A549 (cell line): Measurements from ENCODE around the gene SMCO2. TPM values are rescaled to one million over a fixed set of nuclear protein-coding genes. Genes with fewer than 3 reads are reported as not detected.

Source experiments
- ATAC-seq, 2 experiments: fragments of 200-7000 bp in 1 of 2; fragments of >200 bp in 1 of 2; cut with Nextera tagmentation in 1 of 2; cut with Tn5 transposase in 1 of 2; 3 replicates each; pipeline versions ENCODE4 v1.8.0 to v1.9.1; 2018 to 2020; ENCODE audit warnings: mild to moderate bottlenecking in 1 of 2, moderate library complexity in 1 of 2
- CTCF ChIA-PET: fragments of 300-600 bp; sonication (Branson Sonifier 250); formaldehyde crosslinking; extraction: SDS; loops from one replicate; lab custom pipeline; 2021; ENCODE audit warnings: antibody characterized with exemption, inconsistent platforms; lab: Yijun Ruan, JAX
- POLR2A ChIA-PET: fragments of 350-600 bp; formaldehyde crosslinking; extraction: SDS; loops from one replicate; lab custom pipeline; 2021; ENCODE audit warnings: antibody characterized with exemption, inconsistent platforms; lab: Yijun Ruan, JAX
- DNase-seq, 2 experiments: peaks; one replicate each; pipeline versions ENCODE4 v3.0.0 to v3.0.0-alpha.2; 2011 to 2016; ENCODE audit warnings: low read depth in 1 of 2, low spot score in 1 of 2
- FAIRE-seq: peaks from 2 replicates; lab custom pipeline; 2011; peaks lifted over from hg19 to GRCh38; lab: Jason Lieb, UNC
- H3K27ac ChIP-seq, 2 experiments: fragments of >200 bp; sonication (Bioruptor Twin); formaldehyde crosslinking; 3 replicates each; pipeline ENCODE4 v1.5.1; 2016 to 2017
- H3K4me1 ChIP-seq: fragments of >200 bp; sonication (Bioruptor Twin); formaldehyde crosslinking; 3 replicates; pipeline ENCODE4 v1.6.1; 2016
- H3K4me2 ChIP-seq: fragments of >200 bp; sonication (Bioruptor Twin); formaldehyde crosslinking; 3 replicates; pipeline ENCODE4 v1.6.1; 2016
- H3K4me3 ChIP-seq: fragments of >200 bp; sonication (Bioruptor Twin); formaldehyde crosslinking; 3 replicates; pipeline ENCODE4 v1.5.1; 2016
- H3K9me3 ChIP-seq: fragments of >200 bp; sonication (Bioruptor Twin); formaldehyde crosslinking; 3 replicates; pipeline ENCODE4 v1.6.1; 2016
- CEBPB ChIP-seq, 2 experiments: fragments of >200 bp in 1 of 2; sonication (Bioruptor Twin) in 1 of 2; formaldehyde crosslinking in 1 of 2; IDR thresholded peaks; 2 replicates each; pipeline ENCODE4 v1.6.1; 2012 to 2016
- CHD2 ChIP-seq: fragments of 150-350 bp; IDR thresholded peaks from 2 replicates; pipeline ENCODE4 v1.6.1; 2014; ENCODE audit warnings: low read length; ENCODE audit not compliant: partially characterized antibody
- EHF ChIP-seq: fragments of 250-450 bp; sonication (Bioruptor Pico); IDR thresholded peaks from 2 replicates; pipeline ENCODE4 v1.5.0; 2020; ENCODE audit warnings: mild to moderate bottlenecking
- HOXB13 ChIP-seq: fragments of 250-450 bp; sonication (Bioruptor Pico); IDR thresholded peaks from 2 replicates; pipeline ENCODE4 v1.5.0; 2020; ENCODE audit warnings: low read depth, mild to moderate bottlenecking, moderate library complexity
- JUNB ChIP-seq: fragments of >200 bp; sonication (Bioruptor Twin); formaldehyde crosslinking; IDR thresholded peaks from 2 replicates; pipeline ENCODE4 v1.6.1; 2016
- MAFK ChIP-seq: fragments of 450-650 bp; IDR thresholded peaks from 2 replicates; pipeline ENCODE4 v1.6.1; 2014; ENCODE audit not compliant: partially characterized antibody
- MAZ ChIP-seq: fragments of 150-350 bp; IDR thresholded peaks from 2 replicates; pipeline ENCODE4 v1.6.1; 2014; ENCODE audit warnings: antibody characterized with exemption, low read depth, low read length, borderline replicate concordance
- NR3C1 ChIP-seq: fragments of >200 bp; sonication (Bioruptor Twin); formaldehyde crosslinking; IDR thresholded peaks from 3 replicates; pipeline ENCODE4 v1.6.1; 2017
- PHF8 ChIP-seq: fragments of 200-600 bp; sonication (generic); IDR thresholded peaks from 2 replicates; pipeline ENCODE4 v1.6.1; 2016; ENCODE audit warnings: low read depth, mild to moderate bottlenecking, antibody characterized with exemption, moderate library complexity, borderline replicate concordance
- POLR2A ChIP-seq: IDR thresholded peaks from 2 replicates; pipeline ENCODE4 v1.6.1; 2012; ENCODE audit warnings: mild to moderate bottlenecking, low read length
- RCOR1 ChIP-seq: fragments of 150-350 bp; IDR thresholded peaks from 2 replicates; pipeline ENCODE4 v1.6.1; 2014; ENCODE audit warnings: antibody characterized with exemption, low read length, low read depth
- RNF2 ChIP-seq: fragments of 200-600 bp; sonication (generic); IDR thresholded peaks from 2 replicates; pipeline ENCODE4 v1.6.1; 2016; ENCODE audit warnings: low read depth, mild to moderate bottlenecking, antibody characterized with exemption, moderate library complexity, borderline replicate concordance
- USF2 ChIP-seq: fragments of 450-650 bp; IDR thresholded peaks from 2 replicates; pipeline ENCODE4 v1.6.1; 2014; ENCODE audit warnings: antibody characterized with exemption
- WGBS: methylation state at CpG from one replicate; pipeline ENCODE4 v1.1.6; 2017; ENCODE audit errors: missing lambda C conversion rate; 5-methylcytosine and 5-hydroxymethylcytosine counted together
- polyA plus RNA-seq, 4 experiments: library from polyadenylated mRNA; depleted of rRNA in 3 of 4; stranded (reverse); fragments of >200 nt; fragmentation: RNase III in 1 of 4; extraction: RNeasy Plus Mini Kit Qiagen cat#74134 plus additional on column Dnase treatment in 1 of 4; gene quantifications; 2 replicates in 3 of 4; 3 replicates in 1 of 4; pipeline ENCODE4 v1.2.3, GENCODE V29; 2011 to 2017
- TF ChIP-seq, protein P1 (sequence below): fragments of 200-600 bp; sonication (generic); IDR thresholded peaks from 2 replicates; pipeline ENCODE4 v1.6.1; 2016; ENCODE audit warnings: antibody characterized with exemption, mild to moderate bottlenecking, moderate library complexity
- TF ChIP-seq, protein P2 (sequence below): IDR thresholded peaks from 2 replicates; pipeline ENCODE4 v1.6.1; 2012
- TF ChIP-seq, protein P3 (sequence below): fragments of >200 bp; sonication (Bioruptor Twin); formaldehyde crosslinking; IDR thresholded peaks from 3 replicates; pipeline ENCODE4 v1.5.1; 2016
- TF ChIP-seq, protein P4 (sequence below): IDR thresholded peaks from 2 replicates; pipeline ENCODE4 v1.6.1; 2012; ENCODE audit warnings: low read depth, borderline replicate concordance
- TF ChIP-seq, protein P5 (sequence below): fragments of 150-350 bp; IDR thresholded peaks from 2 replicates; pipeline ENCODE4 v1.6.1; 2014; ENCODE audit warnings: low read depth, mild to moderate bottlenecking, low read length

Gene SMCO2
- polyA plus RNA-seq, 2 of the 4 experiments (the other 2 are of a cell fraction), result 0.14 to 0.28 TPM

DNA sequence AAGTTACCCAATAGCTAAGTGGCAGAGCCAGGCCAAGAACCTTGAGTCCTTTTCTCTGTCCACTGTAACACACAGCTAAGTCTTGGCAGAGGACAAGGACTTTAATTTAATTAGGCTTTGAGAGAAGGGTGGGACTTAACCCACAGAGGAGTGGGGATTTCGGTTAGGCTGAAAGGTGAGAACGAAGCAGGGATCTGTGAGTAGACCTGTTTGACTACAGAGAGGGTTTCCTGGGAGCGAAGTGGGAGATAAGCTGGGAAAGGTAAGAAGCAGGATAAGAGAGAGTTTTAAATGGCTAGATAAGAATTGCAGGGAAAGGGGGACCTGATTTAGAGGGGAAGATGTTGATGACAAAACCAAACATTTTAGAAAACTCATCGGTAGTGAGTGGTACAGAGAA, 75.4 kb downstream of the SMCO2 start:
- Histone ChIP-seq H3K9me3 (no peaks in the 10 kb centered on the region), H3K27ac (no peak overlapping the region), H3K4me2 (no peak overlapping the region), H3K4me1 (peaks cover 21% of the 10 kb centered on the region), H3K4me3 (no peak overlapping the region)
- POLR2A ChIA-PET, result no interaction called here
- ATAC-seq (no peak), FAIRE-seq (no peak), DNase-seq (no peak)
- TF ChIP-seq NR3C1 (no peak), POLR2A (no peak), CHD2 (no peak), EHF (CRISPR knock-in tag) (no peak), PHF8 (no peak), JUNB (no peak), MAZ (no peak), CEBPB (IDR thresholded peaks at IDR 0.05) (no peak), RNF2 (no peak), RCOR1 (no peak), USF2 (no peak), MAFK (no peak)
- TF ChIP-seq, protein P1, sequence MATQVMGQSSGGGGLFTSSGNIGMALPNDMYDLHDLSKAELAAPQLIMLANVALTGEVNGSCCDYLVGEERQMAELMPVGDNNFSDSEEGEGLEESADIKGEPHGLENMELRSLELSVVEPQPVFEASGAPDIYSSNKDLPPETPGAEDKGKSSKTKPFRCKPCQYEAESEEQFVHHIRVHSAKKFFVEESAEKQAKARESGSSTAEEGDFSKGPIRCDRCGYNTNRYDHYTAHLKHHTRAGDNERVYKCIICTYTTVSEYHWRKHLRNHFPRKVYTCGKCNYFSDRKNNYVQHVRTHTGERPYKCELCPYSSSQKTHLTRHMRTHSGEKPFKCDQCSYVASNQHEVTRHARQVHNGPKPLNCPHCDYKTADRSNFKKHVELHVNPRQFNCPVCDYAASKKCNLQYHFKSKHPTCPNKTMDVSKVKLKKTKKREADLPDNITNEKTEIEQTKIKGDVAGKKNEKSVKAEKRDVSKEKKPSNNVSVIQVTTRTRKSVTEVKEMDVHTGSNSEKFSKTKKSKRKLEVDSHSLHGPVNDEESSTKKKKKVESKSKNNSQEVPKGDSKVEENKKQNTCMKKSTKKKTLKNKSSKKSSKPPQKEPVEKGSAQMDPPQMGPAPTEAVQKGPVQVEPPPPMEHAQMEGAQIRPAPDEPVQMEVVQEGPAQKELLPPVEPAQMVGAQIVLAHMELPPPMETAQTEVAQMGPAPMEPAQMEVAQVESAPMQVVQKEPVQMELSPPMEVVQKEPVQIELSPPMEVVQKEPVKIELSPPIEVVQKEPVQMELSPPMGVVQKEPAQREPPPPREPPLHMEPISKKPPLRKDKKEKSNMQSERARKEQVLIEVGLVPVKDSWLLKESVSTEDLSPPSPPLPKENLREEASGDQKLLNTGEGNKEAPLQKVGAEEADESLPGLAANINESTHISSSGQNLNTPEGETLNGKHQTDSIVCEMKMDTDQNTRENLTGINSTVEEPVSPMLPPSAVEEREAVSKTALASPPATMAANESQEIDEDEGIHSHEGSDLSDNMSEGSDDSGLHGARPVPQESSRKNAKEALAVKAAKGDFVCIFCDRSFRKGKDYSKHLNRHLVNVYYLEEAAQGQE, result no peak
- TF ChIP-seq, protein P2, sequence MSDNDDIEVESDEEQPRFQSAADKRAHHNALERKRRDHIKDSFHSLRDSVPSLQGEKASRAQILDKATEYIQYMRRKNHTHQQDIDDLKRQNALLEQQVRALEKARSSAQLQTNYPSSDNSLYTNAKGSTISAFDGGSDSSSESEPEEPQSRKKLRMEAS, result no peak
- TF ChIP-seq, protein P3, sequence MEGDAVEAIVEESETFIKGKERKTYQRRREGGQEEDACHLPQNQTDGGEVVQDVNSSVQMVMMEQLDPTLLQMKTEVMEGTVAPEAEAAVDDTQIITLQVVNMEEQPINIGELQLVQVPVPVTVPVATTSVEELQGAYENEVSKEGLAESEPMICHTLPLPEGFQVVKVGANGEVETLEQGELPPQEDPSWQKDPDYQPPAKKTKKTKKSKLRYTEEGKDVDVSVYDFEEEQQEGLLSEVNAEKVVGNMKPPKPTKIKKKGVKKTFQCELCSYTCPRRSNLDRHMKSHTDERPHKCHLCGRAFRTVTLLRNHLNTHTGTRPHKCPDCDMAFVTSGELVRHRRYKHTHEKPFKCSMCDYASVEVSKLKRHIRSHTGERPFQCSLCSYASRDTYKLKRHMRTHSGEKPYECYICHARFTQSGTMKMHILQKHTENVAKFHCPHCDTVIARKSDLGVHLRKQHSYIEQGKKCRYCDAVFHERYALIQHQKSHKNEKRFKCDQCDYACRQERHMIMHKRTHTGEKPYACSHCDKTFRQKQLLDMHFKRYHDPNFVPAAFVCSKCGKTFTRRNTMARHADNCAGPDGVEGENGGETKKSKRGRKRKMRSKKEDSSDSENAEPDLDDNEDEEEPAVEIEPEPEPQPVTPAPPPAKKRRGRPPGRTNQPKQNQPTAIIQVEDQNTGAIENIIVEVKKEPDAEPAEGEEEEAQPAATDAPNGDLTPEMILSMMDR, result no peak
- TF ChIP-seq, protein P4, sequence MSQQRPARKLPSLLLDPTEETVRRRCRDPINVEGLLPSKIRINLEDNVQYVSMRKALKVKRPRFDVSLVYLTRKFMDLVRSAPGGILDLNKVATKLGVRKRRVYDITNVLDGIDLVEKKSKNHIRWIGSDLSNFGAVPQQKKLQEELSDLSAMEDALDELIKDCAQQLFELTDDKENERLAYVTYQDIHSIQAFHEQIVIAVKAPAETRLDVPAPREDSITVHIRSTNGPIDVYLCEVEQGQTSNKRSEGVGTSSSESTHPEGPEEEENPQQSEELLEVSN, result no peak
- TF ChIP-seq, protein P5, sequence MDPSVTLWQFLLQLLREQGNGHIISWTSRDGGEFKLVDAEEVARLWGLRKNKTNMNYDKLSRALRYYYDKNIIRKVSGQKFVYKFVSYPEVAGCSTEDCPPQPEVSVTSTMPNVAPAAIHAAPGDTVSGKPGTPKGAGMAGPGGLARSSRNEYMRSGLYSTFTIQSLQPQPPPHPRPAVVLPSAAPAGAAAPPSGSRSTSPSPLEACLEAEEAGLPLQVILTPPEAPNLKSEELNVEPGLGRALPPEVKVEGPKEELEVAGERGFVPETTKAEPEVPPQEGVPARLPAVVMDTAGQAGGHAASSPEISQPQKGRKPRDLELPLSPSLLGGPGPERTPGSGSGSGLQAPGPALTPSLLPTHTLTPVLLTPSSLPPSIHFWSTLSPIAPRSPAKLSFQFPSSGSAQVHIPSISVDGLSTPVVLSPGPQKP, result no peak
- WGBS, result 95% methylated on average over 4 of the region's 4 CpGs
- CTCF ChIA-PET, result interaction anchor here (3.7 kb wide), 1 partner anchor 113 kb away, joined by 27 read pairs; no protein-coding TSS in a partner anchor

- peak overlapping the region; percentile 86 to 94 for H3K27ac ChIP-seq
- ChIA-PET CTCF (interaction anchor here (0.7 to 3.7 kb wide), 7 partner anchors 10 to 112 kb away, joined by 3 to 27 read pairs (median 4); no protein-coding TSS in a partner anchor), POLR2A (interaction anchor here (0.8 to 2.8 kb wide), 13 partner anchors 15 to 508 kb away, joined by 3 to 43 read pairs (median 5); no protein-coding TSS in a partner anchor)
- H3K9me3 ChIP-seq, result no peaks in the 10 kb centered on the region
- 13% methylated on average over 6 of the region's 6 CpGs for WGBS
- H3K4me1 ChIP-seq, result peaks cover 21% of the 10 kb centered on the region
- no peak for DNase-seq
- peak overlapping the region; percentile 63 for H3K4me3 ChIP-seq
- FAIRE-seq, result no peak
- peak overlapping the region; percentile 86 for H3K4me2 ChIP-seq
- ATAC-seq, result peak; percentile 1 to 3; a peak in 5 of 6 replicates
- TF ChIP-seq HOXB13 (CRISPR knock-in tag), result 0 out of 2 replicates have a peak, but pooled peaks have one; percentile 50
- TF ChIP-seq, protein P3, result no peak
Measured at GRCh38 chr12:27523305-27523641, 76.7 kb downstream of the SMCO2 start.
